HG02938 (cell line): ENCODE measurements around the gene AOC3.
"Not testable (repeated sequence)": the region's sequence is repeated elsewhere in the genome, so short reads cannot be mapped to it uniquely, and the experiment has no call there.

Experiments
- ATAC-seq: cut with Tn5 transposase; IDR thresholded peaks from one replicate; pipeline ENCODE4 v1.9.1; 2021; ENCODE audit warnings: mild to moderate bottlenecking, moderate library complexity; ENCODE audit not compliant: unreplicated experiment

AOC3 gene

GRCh38 chr17:42843358-42843934 is 7.6 kb upstream of the AOC3 start:
- no peak for ATAC-seq

GRCh38 chr17:42844271-42844670 is 6.7 kb upstream of the AOC3 start, which contains the start of gene AOC2:
TSS of gene AOC2 (plus strand) at chr17:42844580. CDS start at chr17:42844627, 47 bp downstream.
- ATAC-seq = no peak

GRCh38 chr17:42844761-42845555 is 6.0 kb upstream of the AOC3 start:
- ATAC-seq = no peak

GRCh38 chr17:42845556-42845917 is 5.5 kb upstream of the AOC3 start:
- no peak for ATAC-seq

GRCh38 chr17:42845918-42846593 is 4.9 kb upstream of the AOC3 start:
- ATAC-seq = no peak

GRCh38 chr17:42846594-42847280 is 4.3 kb upstream of the AOC3 start:
- no peak for ATAC-seq

- ATAC-seq = no peak
Measured at GRCh38 chr17:42848093-42848492, 2.9 kb upstream of the AOC3 start.

- no peak for ATAC-seq
Measured at GRCh38 chr17:42849031-42849430, 2.0 kb upstream of the AOC3 start.

GRCh38 chr17:42849451-42850181 is 1.4 kb upstream of the AOC3 start:
- no peak for ATAC-seq

GRCh38 chr17:42851371-42852240 is 607 bp downstream of the AOC3 start:
- not testable (repeated sequence) for ATAC-seq

- ATAC-seq = no peak
Measured at GRCh38 chr17:42852351-42852750, 1.4 kb downstream of the AOC3 start.

- ATAC-seq = no peak
Measured at GRCh38 chr17:42853004-42853403, 2.0 kb downstream of the AOC3 start.

GRCh38 chr17:42853597-42853967 is 2.6 kb downstream of the AOC3 start:
- no peak for ATAC-seq

GRCh38 chr17:42853968-42854790 is 3.2 kb downstream of the AOC3 start:
- ATAC-seq = no peak

GRCh38 chr17:42855048-42855596 is 4.1 kb downstream of the AOC3 start:
- ATAC-seq = no peak

- not testable (repeated sequence) for ATAC-seq
Measured at GRCh38 chr17:42856093-42856492, 5.1 kb downstream of the AOC3 start.

- not testable (repeated sequence) for ATAC-seq
Measured at GRCh38 chr17:42856516-42856915, 5.5 kb downstream of the AOC3 start.

- ATAC-seq = no peak
Measured at GRCh38 chr17:42857389-42857788, 6.4 kb downstream of the AOC3 start.

- ATAC-seq = no peak
Measured at GRCh38 chr17:42865638-42866094, 14.7 kb downstream of the AOC3 start.
